NCI-H446 (cell line): ENCODE data around the gene KRTAP10-7.
"Not testable (repeated sequence)": the region's sequence is repeated elsewhere in the genome, so short reads cannot be mapped to it uniquely, and the experiment has no call there.

Experiments
- DNase-seq, 2 experiments: peaks; one replicate each; lab custom pipeline; 2025; lab: John Stamatoyannopoulos, UW

The KRTAP10-7 gene

DNA sequence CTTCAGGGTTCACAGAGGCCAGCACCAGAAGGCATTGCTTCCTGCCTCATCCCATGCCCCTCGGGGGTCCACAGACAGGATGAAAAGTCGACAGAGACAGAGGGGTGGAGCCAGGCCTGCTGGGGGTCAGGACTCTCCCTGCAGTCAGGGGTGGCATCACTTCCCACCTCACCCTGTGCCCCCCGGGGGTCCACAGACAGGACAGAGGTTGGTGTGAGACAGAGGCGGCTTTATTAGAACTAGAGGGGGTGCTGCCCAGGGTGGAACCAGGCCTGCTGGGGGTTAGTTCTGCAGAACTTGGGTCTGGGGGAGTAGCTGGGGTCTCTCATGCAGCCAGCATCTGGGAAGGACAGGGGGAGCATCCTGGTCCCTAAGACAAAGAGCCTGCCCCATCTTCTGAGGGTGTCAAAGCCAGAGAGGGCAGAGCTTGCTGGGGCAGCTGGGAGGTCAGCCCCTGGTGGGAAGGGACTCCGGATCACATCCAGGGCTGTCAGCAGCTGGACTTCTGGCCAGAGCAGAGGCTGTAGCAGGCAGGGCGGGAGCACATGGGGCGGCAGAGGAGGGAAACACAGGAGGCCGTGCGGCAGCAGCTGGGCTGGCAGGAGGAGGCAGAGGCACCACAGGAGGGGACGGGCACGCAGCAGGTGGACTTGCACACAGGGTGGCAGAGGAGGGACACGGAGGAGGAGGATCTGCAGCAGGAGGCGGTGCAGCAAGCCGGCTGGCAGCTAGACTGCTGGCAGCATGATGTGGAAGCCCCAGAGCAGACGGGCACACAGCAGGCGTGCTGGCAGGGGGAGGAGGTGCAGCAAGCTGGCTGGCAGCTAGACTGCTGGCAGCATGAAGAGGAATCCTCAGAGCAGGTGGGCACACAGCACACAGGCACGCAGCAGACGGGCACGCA, 9.2 kb upstream of the KRTAP10-7 start:
- not testable (repeated sequence) for DNase-seq

DNA sequence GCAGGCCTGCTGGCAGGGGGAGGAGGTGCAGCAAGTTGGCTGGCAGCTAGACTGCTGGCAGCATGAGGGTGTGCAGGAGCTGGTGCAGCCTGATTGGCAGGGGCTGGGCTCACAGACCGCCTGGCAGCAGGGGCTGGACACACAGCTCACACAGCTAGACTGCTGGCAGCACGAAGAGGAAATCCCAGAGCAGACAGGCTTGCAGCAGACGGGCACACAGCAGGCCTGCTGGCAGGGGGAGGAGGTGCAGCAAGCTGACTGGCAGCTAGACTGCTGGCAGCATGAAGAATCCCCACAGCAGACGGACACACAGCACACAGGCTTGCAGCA, 8.6 kb upstream of the KRTAP10-7 start:
- DNase-seq: not testable (repeated sequence)

DNA sequence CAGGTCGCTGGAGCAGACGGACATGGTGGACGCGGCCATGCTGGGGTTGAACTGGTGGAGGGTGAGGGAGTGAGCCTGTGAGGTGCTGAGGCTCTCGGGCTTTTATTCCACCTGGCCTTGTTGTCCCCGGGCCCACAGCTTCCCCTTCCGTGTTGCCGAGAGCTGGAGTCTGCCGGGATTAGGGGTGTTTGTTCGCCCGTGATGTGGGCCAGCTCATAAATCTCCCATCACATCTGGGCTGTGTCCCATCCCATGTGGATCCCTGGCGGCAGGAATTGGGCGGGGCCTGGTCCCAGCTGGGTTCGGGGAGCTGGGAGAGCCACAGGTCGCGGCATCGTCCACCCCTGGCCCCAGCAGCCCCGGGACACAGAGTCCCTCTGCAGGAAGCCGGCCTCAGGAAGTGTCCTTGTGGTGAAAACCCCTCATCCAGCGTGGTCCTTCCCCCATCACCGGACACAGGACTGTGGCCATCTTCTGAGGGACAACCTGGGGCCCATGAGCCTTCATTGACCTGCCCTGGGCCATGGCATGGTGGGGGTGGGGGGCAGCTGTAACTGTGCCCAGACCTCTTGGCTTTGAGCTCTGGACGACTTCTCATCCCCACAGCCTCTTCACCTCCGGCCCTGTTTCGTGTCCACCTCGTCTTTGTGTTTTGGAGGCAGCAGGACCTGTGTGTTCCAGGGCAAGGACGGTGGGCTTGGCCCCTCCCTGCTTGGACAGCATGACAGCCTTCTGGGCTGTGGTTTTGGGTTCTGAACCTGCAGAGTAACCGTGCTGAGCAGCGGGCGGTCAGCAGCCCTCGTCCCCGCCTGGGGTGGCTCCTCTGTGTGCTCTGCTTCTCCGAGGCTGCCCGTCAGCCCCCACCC, 7.7 kb upstream of the KRTAP10-7 start, which contains the start of gene KRTAP10-6:
Gene KRTAP10-6 (minus strand): TSS at position 60 of the 866 bp plus-strand sequence. CDS start 21 bp downstream, at position 39.
- no peak for DNase-seq

DNA sequence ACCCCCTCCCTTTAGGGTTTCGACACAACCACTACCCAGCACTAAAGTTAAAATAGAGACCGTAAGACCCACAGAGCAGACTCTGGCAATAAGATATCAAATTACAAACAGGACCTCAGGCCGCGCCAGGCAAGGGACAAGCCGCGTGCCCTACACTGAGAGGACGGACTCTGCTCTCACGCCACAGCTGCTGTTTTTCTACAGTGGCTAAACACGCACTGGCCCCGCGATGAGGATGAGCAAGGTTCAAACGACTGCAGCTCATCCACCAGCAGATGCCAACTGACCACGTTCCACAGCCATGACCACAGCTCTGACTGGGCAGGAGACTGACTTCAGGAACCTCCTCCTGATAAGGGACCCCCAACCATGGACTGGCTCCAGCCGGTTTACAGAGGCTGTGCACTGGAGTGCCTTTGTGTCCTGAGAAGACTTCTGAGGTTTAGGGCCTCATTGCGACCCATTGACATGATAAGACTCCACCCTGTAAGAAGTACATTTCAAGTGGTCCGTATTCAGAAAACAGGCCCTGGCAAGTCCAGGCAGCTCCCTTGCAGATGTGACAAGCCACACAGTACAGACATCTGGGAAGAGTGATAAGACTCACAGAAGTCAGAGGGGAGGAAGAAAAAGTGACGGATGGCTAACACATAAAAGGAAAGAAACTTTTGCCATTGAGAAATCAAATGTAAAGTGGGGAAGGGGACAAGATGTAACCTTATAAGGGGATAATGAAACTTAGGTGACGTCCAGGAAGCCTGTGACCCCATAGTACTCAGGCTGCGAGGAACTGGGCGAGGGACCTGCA, 6.6 kb upstream of the KRTAP10-7 start:
- no peak for DNase-seq

DNA sequence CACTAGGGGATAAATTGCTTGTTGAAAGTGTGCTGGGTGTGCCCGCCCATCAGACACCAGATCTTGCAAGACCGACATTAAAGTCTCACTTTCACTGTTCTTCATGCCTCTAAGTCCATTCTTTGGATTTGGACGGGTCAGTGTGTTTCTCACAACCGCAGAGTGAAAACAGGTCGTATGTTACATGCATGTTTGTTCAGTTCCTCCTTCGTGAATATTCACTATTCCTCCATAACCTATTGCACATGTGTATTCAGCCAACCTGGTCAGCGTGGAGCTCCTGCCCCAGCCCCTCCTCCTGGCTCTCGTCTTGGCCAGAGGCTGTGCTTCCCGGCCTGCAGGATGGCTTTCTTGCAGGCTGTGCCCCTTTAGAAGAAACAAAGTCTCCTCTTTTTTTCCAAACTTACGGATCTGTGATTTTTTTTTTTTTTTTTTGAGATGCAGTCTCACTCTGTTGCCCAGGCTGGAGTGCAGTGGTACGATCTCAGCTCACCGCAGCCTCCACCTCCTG, 5.9 kb upstream of the KRTAP10-7 start:
- DNase-seq: no peak

DNA sequence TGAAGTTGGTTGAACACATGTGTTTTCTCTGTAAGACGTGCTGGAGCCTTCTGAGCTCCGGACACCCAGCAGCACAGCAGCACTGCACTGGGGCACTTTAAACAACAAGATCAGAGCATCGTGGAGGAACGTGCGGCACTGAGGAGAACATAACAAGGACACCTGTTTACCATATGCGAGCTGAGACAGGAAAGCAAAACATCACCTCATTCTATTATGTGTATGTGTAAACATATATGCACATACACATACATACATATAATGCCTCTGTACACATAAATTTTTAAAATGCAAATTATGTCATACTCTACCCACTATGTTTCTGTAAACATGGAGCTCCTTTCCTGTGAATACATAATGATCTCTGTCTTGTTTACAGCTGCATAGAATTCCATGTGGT, 4.9 kb upstream of the KRTAP10-7 start:
- no peak for DNase-seq

DNA sequence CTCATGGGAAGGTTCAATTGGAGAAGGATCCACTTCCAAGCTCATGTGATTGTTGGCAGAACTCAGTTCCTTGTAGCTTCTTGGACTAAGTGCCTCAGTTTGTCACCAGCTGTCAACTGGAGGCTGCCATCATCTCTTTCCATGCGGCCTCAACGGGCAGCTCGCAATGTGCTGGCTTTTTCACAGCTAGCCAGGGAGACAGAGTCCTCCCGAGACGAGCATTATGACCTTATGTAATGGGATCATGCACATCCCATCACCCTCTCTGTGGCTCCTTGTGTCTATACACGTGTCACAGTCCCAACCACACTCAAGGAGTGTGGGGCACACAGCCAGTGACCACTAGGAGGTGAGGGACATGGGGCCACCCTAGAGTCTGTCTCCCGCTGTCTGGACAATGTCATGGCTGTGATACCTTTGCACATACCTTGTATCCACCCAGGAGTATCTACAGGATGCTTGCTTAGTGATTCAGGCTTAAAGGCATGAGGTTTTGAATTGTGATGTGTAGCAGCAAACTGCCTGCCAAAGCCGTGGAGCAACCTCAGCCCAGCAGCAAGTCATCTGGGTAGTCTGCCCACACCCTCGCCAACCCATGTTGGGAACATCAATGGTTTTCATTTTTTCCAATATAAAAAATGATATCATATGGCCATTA, 4.2 kb upstream of the KRTAP10-7 start:
- DNase-seq: no peak

DNA sequence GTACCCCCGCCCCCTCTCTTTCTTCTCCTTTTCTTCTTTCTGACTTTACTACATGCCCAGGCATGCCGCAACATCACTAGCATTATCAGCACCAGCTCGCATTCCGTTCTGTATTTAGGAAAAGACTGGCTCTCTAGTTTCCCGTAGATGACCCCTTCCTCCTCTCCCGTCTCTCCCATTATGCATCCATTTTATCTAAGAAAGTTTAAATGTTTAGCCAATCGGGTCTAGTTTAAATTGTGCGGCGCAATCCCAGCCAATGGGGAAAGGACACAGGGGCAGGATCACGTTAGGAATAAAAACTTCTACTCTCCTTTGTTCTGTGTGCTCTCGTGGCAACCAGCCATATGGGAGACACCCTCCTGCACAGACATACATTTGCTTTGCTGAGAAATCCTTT, 2.3 kb upstream of the KRTAP10-7 start:
- DNase-seq: no peak

DNA sequence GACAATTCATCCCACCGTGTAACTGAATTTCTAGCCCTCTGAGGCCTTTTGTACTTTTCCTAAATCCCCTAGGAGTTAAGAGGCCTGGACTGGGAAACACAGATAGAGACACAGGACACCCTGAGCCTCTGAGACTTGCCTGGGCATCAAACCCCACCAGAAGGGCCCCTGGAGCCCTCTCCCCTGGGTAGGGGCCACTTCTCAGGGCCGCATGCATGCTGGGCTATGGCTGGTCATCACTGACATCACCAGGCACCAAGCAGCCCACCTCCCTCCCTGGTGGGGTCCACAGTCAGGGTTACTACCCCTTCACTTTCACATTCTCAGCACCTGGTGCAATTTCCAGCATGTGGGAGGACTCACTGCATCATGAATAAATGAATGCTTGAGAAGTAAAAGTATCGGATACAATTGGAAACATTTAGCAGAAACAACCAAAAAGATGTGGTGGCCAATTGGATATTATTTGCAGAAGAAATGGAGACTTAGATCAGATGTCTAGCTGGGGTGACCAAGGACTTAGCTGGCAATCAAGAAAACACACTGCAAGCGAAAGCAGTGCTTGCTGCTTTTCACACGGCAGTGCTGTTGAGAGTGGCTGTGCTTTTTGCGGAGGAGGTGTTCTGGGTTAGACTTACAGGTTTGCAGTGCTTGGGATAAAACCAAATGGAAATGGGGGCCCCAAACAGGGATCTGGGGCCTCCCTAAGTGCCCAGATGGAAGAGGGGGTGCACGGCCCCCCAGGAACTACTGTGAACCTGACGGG, 950 bp upstream of the KRTAP10-7 start:
- no peak for DNase-seq

DNA sequence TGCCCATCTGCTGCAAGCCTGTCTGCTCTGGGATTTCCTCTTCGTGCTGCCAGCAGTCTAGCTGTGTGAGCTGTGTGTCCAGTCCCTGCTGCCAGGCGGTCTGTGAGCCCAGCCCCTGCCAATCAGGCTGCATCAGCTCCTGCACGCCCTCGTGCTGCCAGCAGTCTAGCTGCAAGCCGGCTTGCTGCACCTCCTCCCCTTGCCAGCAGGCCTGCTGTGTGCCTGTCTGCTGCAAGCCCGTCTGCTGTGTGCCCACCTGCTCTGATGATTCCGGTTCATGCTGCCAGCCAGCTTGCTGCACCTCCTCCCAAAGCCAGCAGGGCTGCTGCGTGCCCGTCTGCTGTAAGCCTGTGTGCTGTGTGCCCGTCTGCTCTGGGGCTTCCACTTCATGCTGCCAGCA, 694 bp downstream of the KRTAP10-7 start:
- DNase-seq: not testable (repeated sequence)

DNA sequence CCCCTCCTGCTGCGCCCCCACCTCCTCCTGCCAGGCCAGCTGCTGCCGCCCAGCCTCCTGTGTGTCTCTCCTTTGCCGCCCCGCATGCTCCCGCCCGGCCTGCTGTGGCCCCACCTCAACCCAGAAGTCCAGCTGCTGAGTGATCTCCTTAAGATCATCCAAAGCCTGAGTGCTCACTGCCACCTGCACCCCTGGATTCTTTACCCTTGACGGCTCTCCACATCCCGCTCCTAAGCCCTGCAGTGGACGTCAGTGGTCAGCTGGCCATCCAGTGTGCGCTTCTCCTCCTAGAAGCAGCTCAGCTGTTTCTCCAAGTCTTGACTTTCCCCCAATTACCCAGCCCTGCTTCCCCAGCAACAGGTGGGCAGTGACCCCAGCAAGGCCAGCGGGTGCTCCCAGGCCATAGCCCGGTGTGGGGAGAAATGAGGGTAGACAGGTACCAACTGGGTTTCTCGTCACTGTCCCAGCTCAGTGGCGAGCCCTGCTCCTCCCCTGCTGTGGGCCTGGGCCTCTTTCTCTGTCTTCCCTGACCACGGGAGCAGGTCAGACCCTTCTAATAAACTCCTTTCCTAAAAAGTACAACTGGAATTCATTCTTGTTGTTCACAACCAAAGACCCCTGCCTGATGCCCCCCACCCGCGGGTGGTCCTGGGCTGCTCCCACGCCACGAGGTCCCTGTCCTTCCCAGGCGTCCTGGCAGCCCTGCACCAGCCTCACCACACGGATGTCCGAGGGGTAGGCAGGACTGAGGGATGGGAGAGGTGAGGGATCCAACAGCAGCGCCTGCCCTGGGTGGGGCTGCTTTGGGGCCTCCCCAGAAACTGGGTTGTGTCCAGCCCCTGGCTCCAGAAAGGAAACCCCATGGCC, 1.4 kb downstream of the KRTAP10-7 start:
- DNase-seq: no peak

DNA sequence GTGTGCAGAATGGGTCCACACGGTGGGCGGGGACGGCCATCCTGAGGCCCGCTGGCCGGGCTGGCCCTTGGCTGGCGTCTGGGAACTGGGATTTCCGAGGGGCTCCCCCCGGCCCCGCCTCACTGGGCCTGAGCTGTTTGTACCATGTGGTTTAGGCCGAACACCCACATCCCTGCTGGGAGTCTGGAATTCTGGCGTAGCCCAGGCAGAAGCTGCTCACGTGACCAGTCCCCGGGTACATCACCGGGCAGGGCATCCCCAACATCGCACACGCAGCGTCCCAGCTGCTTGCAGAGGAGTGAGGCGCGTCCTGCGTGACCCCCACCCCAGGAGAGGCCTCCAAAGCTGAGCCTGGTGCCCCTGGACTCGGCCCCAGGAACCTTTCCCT, 2.1 kb downstream of the KRTAP10-7 start:
- DNase-seq: no peak

DNA sequence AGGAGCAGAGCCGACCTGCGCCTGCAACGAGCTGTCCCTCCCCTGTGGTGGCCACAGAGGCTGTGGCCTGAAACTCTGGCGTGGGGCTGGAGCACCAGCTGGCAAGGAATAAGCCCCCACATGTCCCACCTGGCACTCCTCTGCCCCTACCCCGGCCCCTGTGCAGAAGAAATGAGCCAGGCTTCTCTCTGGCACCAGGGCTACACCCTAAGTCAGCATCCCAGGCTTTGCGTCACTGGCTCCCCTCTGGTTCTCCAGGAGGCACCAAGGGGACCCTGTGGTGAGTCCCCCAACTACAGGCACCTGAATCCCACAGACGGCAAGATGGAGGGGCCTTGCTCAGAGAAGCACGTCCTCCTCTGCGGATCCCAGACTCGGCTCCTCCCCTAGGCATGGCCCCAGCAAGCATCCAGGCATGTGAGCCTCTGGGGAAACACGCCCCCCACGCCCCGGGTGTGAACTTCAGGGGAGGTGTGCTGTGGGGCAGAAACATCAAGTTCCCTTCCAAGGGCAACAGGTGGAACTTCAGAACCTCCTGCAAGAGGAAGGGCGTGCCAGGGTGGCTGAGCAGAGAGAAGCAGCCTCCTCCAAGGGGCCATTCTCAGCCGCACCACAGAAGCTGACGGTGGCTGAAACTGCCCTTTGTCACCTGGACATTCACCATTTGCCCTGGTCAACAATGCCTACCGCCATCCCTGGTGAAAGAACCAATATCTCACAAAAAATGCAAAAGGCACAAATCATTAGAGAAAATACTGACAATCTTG, 2.9 kb downstream of the KRTAP10-7 start:
- DNase-seq: no peak

DNA sequence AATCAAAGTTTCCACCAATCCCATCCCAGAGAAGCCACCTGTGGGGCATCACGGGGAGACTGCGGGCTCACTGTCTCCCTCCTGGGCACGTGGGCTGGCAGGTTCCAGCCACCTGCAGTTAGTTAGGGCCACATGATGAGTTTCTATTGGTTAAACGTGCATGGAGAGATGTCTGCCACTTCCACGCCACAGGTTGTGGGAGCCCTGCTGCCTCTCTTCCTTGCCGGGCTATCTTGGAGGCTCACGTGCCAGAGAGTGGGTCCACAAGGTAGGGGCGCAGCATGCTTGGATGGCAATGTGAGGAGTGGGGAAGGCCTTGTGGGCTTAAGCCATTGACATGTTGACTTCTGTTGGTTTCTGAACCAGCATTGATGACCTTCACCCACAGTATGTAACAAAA, 3.5 kb downstream of the KRTAP10-7 start:
- DNase-seq: no peak

DNA sequence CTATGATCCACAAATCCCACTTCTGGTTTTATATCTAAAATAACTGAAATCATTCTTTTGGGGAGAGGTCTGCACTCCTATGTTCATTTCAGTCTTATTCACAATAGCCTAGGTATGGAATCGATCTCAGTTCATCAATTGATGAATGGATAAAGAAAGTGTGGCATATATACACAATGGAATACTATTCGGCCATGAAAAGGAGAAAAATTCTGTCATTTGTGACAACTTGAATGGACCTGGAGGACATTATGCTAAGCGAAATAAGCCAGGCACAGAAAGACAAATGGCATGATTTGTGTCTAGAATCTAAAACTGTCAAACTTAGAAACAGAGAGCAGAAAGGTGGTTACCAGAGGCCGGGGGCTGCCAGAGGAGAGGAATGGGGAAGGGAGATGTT, 6.1 kb downstream of the KRTAP10-7 start:
- no peak for DNase-seq

DNA sequence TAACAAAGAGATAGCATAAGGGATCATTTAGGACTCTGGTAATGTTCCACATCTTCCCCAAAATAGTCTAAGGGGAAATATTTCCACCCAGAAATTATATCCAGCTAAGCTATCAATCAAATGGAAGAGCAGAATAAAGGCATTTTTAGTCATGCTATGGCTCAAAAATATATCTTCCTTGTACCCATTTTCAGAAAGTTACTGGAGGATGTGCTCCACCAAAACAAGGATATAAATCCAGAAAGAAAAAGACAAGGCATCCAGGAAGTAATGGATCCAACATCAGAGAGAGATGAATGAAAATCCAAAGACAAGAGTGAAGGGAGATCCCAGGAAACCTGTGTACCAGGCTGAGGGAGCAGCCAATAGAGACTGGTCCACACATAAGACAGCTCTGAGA, 8.8 kb downstream of the KRTAP10-7 start:
- no peak for DNase-seq

DNA sequence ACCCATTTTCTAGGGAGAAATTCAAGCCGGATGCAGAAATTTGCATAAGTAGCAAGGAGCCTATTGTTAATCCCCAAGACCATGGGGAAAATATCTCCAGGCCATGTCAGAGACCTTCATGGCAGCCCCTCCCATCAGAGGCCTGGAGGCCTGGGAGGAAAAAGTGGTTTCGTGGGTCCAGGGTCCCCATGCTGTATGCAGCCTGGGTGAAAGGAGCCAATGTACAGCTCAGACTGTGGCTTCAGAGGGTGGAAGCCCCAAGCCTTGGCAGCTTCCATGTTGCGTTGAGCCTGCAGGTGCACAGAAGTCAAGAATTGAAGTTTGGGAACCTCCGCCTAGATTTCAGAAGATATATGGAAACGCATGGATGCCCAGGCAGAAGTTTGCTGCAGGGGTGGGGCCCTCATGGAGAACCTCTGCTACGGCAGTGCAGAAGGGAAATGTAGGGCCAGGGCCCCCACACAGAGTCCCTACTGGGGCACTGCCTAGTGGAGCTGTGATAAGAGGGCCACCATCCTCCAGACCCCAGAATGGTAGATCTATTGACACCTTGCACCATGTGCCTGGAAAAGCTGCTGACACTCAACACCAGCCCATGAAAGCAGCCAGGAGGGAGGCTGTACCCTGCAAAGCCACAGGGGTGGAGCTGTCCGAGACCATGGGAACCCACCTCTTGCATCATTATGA, 9.9 kb downstream of the KRTAP10-7 start:
- not testable (repeated sequence) for DNase-seq

DNA sequence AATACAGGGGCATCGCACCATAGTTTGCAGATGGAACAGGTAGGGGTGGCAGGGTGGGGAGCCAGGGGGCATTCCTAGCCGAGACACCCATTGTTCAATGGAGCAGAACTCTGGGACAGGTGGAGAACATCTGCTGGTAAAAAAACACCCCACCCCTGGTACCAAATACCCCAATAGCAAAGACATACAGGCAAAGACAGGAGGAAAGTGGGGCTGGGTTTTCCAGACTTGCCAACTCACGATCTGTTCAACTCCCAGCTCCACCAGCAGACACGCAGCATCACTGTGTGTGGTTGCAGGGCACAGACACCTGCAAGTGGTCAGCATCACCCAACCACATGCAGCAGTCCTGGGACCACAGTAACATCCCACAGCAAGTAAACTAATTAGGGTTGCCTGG, 11.2 kb downstream of the KRTAP10-7 start:
- no peak for DNase-seq
